HT-29 (cell line): ENCODE measurements around the gene MST1R. TPM values are rescaled to one million over a fixed set of nuclear protein-coding genes. Genes with fewer than 3 reads are reported as not detected.

ENCODE experiments used
- DNase-seq: peaks from one replicate; pipeline ENCODE4 v3.0.0-alpha.2; 2015; ENCODE audit warnings: low spot score
- small RNA-seq: library from RNA; depleted of rRNA; stranded (forward); fragments of <200 nt; gene quantifications from one replicate; pipeline ENCODE3, GENCODE V24; 2014
- total RNA-seq: library from RNA; depleted of rRNA; stranded (reverse); fragments of >200 nt; shearing (Covaris generic); gene quantifications from 2 replicates; pipeline ENCODE4 v1.2.3, GENCODE V29; 2014; rRNA removed

The MST1R gene
- total RNA-seq, 1 experiment from 2014 or later, result 60.3 TPM

DNA sequence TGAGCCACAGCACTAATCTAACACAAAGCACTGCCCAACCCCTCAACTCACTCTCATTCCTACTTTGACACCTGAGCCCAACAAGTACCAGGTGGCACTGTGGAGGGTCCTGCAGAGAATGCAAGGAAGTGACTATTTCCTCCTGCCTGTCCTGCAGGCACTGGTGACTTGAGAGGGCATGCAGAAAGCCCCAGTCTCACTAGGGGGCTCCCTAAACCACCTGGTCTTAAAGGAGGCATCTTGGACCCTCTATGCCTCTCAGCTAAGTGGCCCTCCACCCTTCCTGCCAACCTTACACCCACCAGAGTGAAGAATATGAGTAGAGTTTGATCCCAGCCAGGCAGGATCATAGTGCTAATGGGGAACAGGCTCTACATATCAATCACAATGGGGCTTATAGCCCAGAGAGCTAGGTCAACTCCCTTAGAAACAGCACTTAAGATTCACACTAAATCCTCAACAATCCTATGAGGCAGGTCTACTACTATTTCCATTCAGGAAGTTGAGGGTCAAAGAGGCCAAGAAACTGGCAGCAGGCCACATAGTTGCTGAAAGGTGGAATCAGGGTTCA is 62.5 kb downstream of the MST1R start:
- peak; percentile 17 for DNase-seq

DNA sequence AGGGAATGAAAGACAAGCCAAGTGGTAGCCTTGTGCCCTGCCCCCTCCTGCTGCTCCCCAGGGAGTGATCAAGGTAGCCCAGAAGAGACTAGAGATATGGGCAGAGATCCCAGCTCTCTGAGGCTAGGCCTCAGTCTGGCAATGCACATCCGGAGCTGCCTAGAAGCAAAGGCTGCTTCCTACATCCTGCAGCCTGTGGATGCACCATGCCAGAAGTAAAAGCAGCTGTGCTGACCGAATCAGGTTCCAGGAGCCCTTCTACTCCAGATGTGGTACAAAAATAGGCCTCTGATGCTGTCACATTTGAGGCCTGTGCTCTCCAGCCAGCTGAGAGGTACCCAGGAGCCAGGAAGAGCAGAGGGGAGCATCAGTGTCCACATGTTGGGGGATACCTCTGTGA is 63.3 kb downstream of the MST1R start:
- no peak for DNase-seq

GRCh38 chr3:49839193-49839809 is 64.4 kb downstream of the MST1R start:
- peak; percentile 76 for DNase-seq

Small RNAs within 50 kb of the gene (small RNA-seq; reads per million reads assigned to genes)
- gene RN7SL217P, result not detected

Other genes starting within 250 kb of the MST1R start
- 246 and 254 TPM in 2 replicates for gene APEH, start 229.5 kb downstream of the MST1R start, total RNA-seq
- gene MST1, start 214.4 kb downstream of the MST1R start, total RNA-seq, result 2.2 and 3.3 TPM in 2 replicates
- 22.4 and 24.3 TPM in 2 replicates for gene RNF123, start 214.3 kb downstream of the MST1R start, total RNA-seq
- 2.0 and 2.7 TPM in 2 replicates for gene AMIGO3, start 184.2 kb downstream of the MST1R start, total RNA-seq
- gene GMPPB, start 179.9 kb downstream of the MST1R start, total RNA-seq, result 40.0 and 45.1 TPM in 2 replicates
- 24.3 and 38.3 TPM in 2 replicates for gene IP6K1, start 117.3 kb downstream of the MST1R start, total RNA-seq
- gene CDHR4, start 104.0 kb downstream of the MST1R start, total RNA-seq, result 0.15 and 0.34 TPM in 2 replicates
- gene INKA1, start 100.6 kb downstream of the MST1R start, total RNA-seq, result 0.15 TPM in 1 of 2 replicates, not detected in the other
- gene UBA7, start 89.9 kb downstream of the MST1R start, total RNA-seq, result 5.1 and 6.1 TPM in 2 replicates
- gene TRAIP, start 47.3 kb downstream of the MST1R start, total RNA-seq, result 10.3 and 12.8 TPM in 2 replicates
- not detected in 2 replicates for gene CAMKV, start 34.0 kb downstream of the MST1R start, total RNA-seq
- gene MON1A, start 25.9 kb upstream of the MST1R start, total RNA-seq, result 13.6 and 15.1 TPM in 2 replicates
- gene RBM6, start 36.3 kb upstream of the MST1R start, total RNA-seq, result 17.4 and 23.7 TPM in 2 replicates
- gene RBM5, start 185.0 kb upstream of the MST1R start, total RNA-seq, result 33.5 and 35.8 TPM in 2 replicates